B cell (primary cell): Measurements from ENCODE around the gene MRO. TPM values are rescaled to one million over a fixed set of nuclear protein-coding genes. Genes with fewer than 3 reads are reported as not detected.

ENCODE experiments used
- ATAC-seq: fragments of 200-7000 bp; cut with Tn5 transposase; one replicate; pipeline ENCODE4 v1.10.0; 2021; ENCODE audit warnings: low read depth, mild to moderate bottlenecking, moderate number of reproducible peaks, moderate library complexity
- CTCF ChIA-PET: fragments of 350-600 bp; sonication (Branson Sonifier 250); formaldehyde crosslinking; loops from one replicate; lab custom pipeline; 2021; ENCODE audit warnings: antibody characterized with exemption, inconsistent platforms; lab: Charles Lee
- POLR2A ChIA-PET: fragments of 350-600 bp; sonication (Branson Sonifier 250); formaldehyde crosslinking; loops from one replicate; lab custom pipeline; 2021; ENCODE audit warnings: antibody characterized with exemption; lab: Charles Lee
- DNase-seq: peaks from one replicate; pipeline ENCODE4 v3.0.0; 2013
- H2AFZ ChIP-seq: 2 replicates; pipeline ENCODE4 v1.6.1; 2012; ENCODE audit warnings: mild to moderate bottlenecking, low read depth, low read length; ENCODE audit not compliant: insufficient read depth, poor library complexity, severe bottlenecking
- H3K27ac ChIP-seq, 2 donors: 1 replicate in 1 of 2; 2 replicates in 1 of 2; pipeline ENCODE4 v1.5.1; 2012 to 2013; ENCODE audit warnings: low read length in 2 of 2, mild to moderate bottlenecking in 2 of 2, moderate library complexity in 1 of 2
- H3K27me3 ChIP-seq, 4 experiments: fragments of 200-600 bp in 1 of 4; sonication (generic) in 1 of 4; replicated peaks in 1 of 4; 1 replicate in 2 of 4; 2 replicates in 2 of 4; pipeline versions ENCODE4 v1.6.1 to v1.7.0; 2013 to 2016; ENCODE audit warnings: low read length in 3 of 4, mild to moderate bottlenecking in 2 of 4, mixed read lengths in 1 of 4, moderate library complexity in 1 of 4; ENCODE audit not compliant: insufficient read depth in 4 of 4, control insufficient read depth in 3 of 4; ENCODE audit errors: control extremely low read depth in 1 of 4
- H3K36me3 ChIP-seq, 2 experiments: replicated peaks in 1 of 2; 1 replicate in 1 of 2; 2 replicates in 1 of 2; pipeline versions ENCODE4 v1.6.1 to v1.7.1; 2013; ENCODE audit warnings: low read length in 1 of 2; ENCODE audit not compliant: insufficient read depth in 2 of 2, control insufficient read depth in 1 of 2; ENCODE audit errors: control extremely low read depth in 1 of 2, extremely low read depth in 1 of 2
- H3K4me1 ChIP-seq, 2 donors: fragments of 200-600 bp in 1 of 2; sonication (generic) in 1 of 2; 1 replicate in 1 of 2; 2 replicates in 1 of 2; pipeline versions ENCODE4 v1.5.1 to v1.6.1; 2013 to 2017; ENCODE audit warnings: low read length in 2 of 2; ENCODE audit not compliant: control insufficient read depth in 2 of 2, insufficient read depth in 2 of 2
- H3K4me2 ChIP-seq: replicated peaks from 2 replicates; pipeline ENCODE3; 2012; ENCODE audit warnings: mild to moderate bottlenecking, low read depth, low read length; ENCODE audit not compliant: poor library complexity, severe bottlenecking
- H3K4me3 ChIP-seq, 5 experiments: fragments of 200-600 bp in 1 of 5; sonication (generic) in 1 of 5; 1 replicate in 3 of 5; 2 replicates in 2 of 5; pipeline versions ENCODE4 v1.5.1 to v1.7.0; 2011 to 2016; ENCODE audit warnings: low read length in 4 of 5, mild to moderate bottlenecking in 4 of 5, low read depth in 2 of 5, control low read depth in 1 of 5, moderate library complexity in 1 of 5; ENCODE audit not compliant: insufficient read depth in 1 of 5; ENCODE audit errors: control extremely low read depth in 1 of 5, extremely low read depth in 1 of 5
- H3K79me2 ChIP-seq: fragments of 200-600 bp; sonication (generic); one replicate; pipeline ENCODE4 v1.6.0; 2016; ENCODE audit warnings: low read length; ENCODE audit not compliant: control insufficient read depth, insufficient read depth
- H3K9ac ChIP-seq: fragments of 200-600 bp; sonication (generic); 2 replicates; pipeline ENCODE4 v1.6.1; 2017; ENCODE audit warnings: mild to moderate bottlenecking, low read length, moderate library complexity
- H3K9me3 ChIP-seq, 3 donors: one replicate each; pipeline versions ENCODE4 v1.6.1 to v1.7.1; 2013; ENCODE audit warnings: low read length in 2 of 3; ENCODE audit not compliant: control insufficient read depth in 2 of 3, insufficient read depth in 1 of 3; ENCODE audit errors: control extremely low read depth in 1 of 3
- H4K20me1 ChIP-seq: 2 replicates; pipeline ENCODE4 v1.6.0; 2012; ENCODE audit warnings: mild to moderate bottlenecking, low read length; ENCODE audit not compliant: insufficient read depth, control insufficient read depth, poor library complexity, severe bottlenecking
- H3K27ac Mint-ChIP-seq: one replicate; pipeline ENCODE4 v1.8.0; 2021; ENCODE audit warnings: mixed read lengths
- H3K27me3 Mint-ChIP-seq: one replicate; pipeline ENCODE4 v1.8.0; 2021; ENCODE audit warnings: mixed read lengths
- H3K4me1 Mint-ChIP-seq: one replicate; pipeline ENCODE4 v1.8.0; 2021; ENCODE audit warnings: mixed read lengths
- H3K4me3 Mint-ChIP-seq: one replicate; pipeline ENCODE4 v1.8.0; 2021; ENCODE audit warnings: mixed read lengths
- H3K9me3 Mint-ChIP-seq: one replicate; pipeline ENCODE4 v1.8.0; 2022; ENCODE audit warnings: mixed read lengths; ENCODE audit not compliant: insufficient read depth
- EZH2 ChIP-seq: IDR thresholded peaks from 2 replicates; pipeline ENCODE4 v1.6.1; 2012; ENCODE audit warnings: borderline replicate concordance, low read depth, mild to moderate bottlenecking, moderate library complexity, low read length; ENCODE audit not compliant: insufficient read depth, poor library complexity, severe bottlenecking
- WGBS: methylation state at CpG from one replicate; pipeline ENCODE4 v1.1.5; 2013; ENCODE audit warnings: missing lambda C conversion rate; ENCODE audit not compliant: insufficient coverage; 5-methylcytosine and 5-hydroxymethylcytosine counted together
- intact Hi-C: fragments of 100-400 bp; cut with micrococcal nuclease; formaldehyde crosslinking; loops from one replicate; pipeline ENCODE4 v1.10.0; 2022
- polyA plus RNA-seq: library from polyadenylated mRNA; depleted of rRNA; stranded (reverse); fragments of >200 nt; gene quantifications from 2 replicates; pipeline ENCODE4 v1.2.3, GENCODE V29; 2012
- total RNA-seq, 2 donors: library from RNA; stranded (reverse); fragments of 120-200 nt in 1 of 2; gene quantifications; 1 replicate in 1 of 2; 2 replicates in 1 of 2; pipeline versions ENCODE4 v1.2.3 to v1.2.4, GENCODE V29; 2013 to 2022
- TF ChIP-seq, protein P1 (sequence below): fragments of 200-600 bp; IDR thresholded peaks from one replicate; pipeline ENCODE4 v1.8.0; 2022; ENCODE audit warnings: antibody characterized with exemption, mild to moderate bottlenecking

Gene MRO
- total and polyA plus RNA-seq, 2 donors (not counting 1 experiment from before 2014, with no cell fraction given) = not detected

DNA sequence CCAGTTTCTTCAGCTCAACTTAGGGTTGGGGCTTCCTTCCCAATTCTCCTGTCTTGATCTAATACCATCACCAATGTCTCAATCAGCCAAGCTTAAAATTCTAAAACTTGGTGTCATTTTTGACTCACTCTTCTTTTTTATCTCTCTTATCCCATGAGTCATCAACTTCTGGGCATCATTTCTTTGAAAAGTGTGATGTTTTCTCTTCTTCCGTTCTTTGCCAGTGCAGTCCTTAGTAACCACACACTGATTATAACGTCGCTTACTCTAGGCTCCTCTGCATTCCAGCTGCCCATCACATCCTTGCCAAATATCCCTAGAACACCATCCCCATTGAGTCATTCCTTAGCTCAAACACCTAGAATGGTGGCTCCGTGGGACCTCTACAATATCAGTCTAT, 27.4 kb upstream of the MRO start:
- H3K9me3 ChIP-seq = no peaks in the 10 kb centered on the region
- peaks cover 8% of the 10 kb centered on the region for H3K27me3 Mint-ChIP-seq

DNA sequence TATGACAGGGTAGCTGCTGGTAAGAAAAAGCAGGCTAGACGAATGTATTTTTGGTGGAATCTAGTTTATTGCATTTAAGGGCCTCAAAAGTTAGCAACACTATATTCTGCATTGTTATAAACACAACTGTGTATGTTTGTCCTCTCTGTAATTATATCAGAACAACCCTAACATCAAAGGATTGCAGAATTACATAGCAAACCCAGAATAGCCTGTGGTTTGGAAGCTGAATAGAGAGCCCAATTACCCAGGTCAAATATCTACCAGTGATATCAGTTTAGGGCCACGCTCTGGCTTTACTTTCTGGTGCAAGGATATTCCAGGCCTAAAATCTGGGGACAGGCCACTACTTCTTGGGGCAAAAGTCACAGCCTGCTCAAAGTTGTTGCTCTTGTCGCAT, 25.1 kb upstream of the MRO start:
- Mint-ChIP-seq H3K27me3 (peaks cover 8% of the 10 kb centered on the region), H3K9me3 (no peaks in the 10 kb centered on the region), H3K27ac (no peak overlapping the region), H3K4me3 (no peak overlapping the region), H3K4me1 (no peaks in the 10 kb centered on the region)
- 100% methylated on average over 2 of the region's 3 CpGs for WGBS
- DNase-seq = no peak
- Histone ChIP-seq H3K79me2 (no peaks in the 10 kb centered on the region), H3K36me3 (no peaks in the 10 kb centered on the region), H3K9me3 (no peaks in the 10 kb centered on the region), H3K27me3 (peaks cover 0 to 3% (median under 1%) of the 10 kb centered on the region in 4 experiments), H3K27ac (no peak overlapping the region), H3K4me2 (no peak overlapping the region), H3K4me3 (no peak overlapping the region), H3K4me1 (no peaks in the 10 kb centered on the region), H3K9ac (no peak overlapping the region), H2AFZ (no peak overlapping the region), H4K20me1 (no peaks in the 10 kb centered on the region)
- TF ChIP-seq, protein P1, sequence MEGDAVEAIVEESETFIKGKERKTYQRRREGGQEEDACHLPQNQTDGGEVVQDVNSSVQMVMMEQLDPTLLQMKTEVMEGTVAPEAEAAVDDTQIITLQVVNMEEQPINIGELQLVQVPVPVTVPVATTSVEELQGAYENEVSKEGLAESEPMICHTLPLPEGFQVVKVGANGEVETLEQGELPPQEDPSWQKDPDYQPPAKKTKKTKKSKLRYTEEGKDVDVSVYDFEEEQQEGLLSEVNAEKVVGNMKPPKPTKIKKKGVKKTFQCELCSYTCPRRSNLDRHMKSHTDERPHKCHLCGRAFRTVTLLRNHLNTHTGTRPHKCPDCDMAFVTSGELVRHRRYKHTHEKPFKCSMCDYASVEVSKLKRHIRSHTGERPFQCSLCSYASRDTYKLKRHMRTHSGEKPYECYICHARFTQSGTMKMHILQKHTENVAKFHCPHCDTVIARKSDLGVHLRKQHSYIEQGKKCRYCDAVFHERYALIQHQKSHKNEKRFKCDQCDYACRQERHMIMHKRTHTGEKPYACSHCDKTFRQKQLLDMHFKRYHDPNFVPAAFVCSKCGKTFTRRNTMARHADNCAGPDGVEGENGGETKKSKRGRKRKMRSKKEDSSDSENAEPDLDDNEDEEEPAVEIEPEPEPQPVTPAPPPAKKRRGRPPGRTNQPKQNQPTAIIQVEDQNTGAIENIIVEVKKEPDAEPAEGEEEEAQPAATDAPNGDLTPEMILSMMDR = no peak
- no peak for TF ChIP-seq EZH2
- POLR2A ChIA-PET = no interaction called here
- intact Hi-C loops = no loop called here
- ATAC-seq = no peak
- CTCF ChIA-PET = no interaction called here

More for the DNA sequence above, 27.4 kb upstream of the MRO start:
- DNase-seq = no peak
- POLR2A ChIA-PET = no interaction called here
- H3K4me3 ChIP-seq = no peak overlapping the region
- no peaks in the 10 kb centered on the region for H3K79me2 ChIP-seq
- no peaks in the 10 kb centered on the region for H3K4me1 Mint-ChIP-seq
- ATAC-seq = no peak
- intact Hi-C loops = no loop called here
- WGBS = 100% methylated on average over 3 of the region's 4 CpGs
- no peaks in the 10 kb centered on the region for H3K4me1 ChIP-seq
- no peak overlapping the region for H3K9ac ChIP-seq
- H3K4me3 Mint-ChIP-seq = no peak overlapping the region
- peaks cover 0 to 2% (median 0%) of the 10 kb centered on the region in 4 experiments for H3K27me3 ChIP-seq
- H2AFZ ChIP-seq = no peak overlapping the region
- H3K27ac ChIP-seq = no peak overlapping the region
- no peak overlapping the region for H3K27ac Mint-ChIP-seq
- H3K9me3 Mint-ChIP-seq = no peaks in the 10 kb centered on the region
- H4K20me1 ChIP-seq = no peaks in the 10 kb centered on the region
- no peak overlapping the region for H3K4me2 ChIP-seq
- H3K36me3 ChIP-seq = no peaks in the 10 kb centered on the region
- TF ChIP-seq, protein P1 = no peak
- TF ChIP-seq EZH2 = no peak
- CTCF ChIA-PET = no interaction called here
